HepG2 (cell line): ENCODE measurements around the gene PPP1R7.

Source experiments
- BCLAF1 ChIP-seq: fragments of 450-650 bp; IDR thresholded peaks from 2 replicates; pipeline ENCODE4 v1.6.1; 2017; ENCODE audit warnings: mild to moderate bottlenecking
- FOXJ3 ChIP-seq: sonication (generic); formaldehyde crosslinking; IDR thresholded peaks from 2 replicates; pipeline ENCODE4 v1.4.0; 2020; ENCODE audit warnings: missing genetic modification reagents, mild to moderate bottlenecking, borderline replicate concordance
- GABPA ChIP-seq, 2 experiments: IDR thresholded peaks; 2 replicates each; pipeline ENCODE4 v1.6.1; 2011 to 2016; ENCODE audit warnings: low read depth in 2 of 2, low read length in 1 of 2, missing biosample characterization in 1 of 2, missing genetic modification characterization in 1 of 2
- NFE2L1 ChIP-seq: sonication (generic); formaldehyde crosslinking; IDR thresholded peaks from 2 replicates; pipeline ENCODE4 v1.4.0; 2020; ENCODE audit warnings: missing genetic modification reagents, mild to moderate bottlenecking, borderline replicate concordance
- POLR2A ChIP-seq, 2 experiments: IDR thresholded peaks; 2 replicates each; pipeline ENCODE4 v1.6.1; 2011; ENCODE audit warnings: low read depth in 2 of 2, low read length in 2 of 2, mild to moderate bottlenecking in 1 of 2, moderate library complexity in 1 of 2; ENCODE audit not compliant: insufficient read depth in 1 of 2
- PRPF4 ChIP-seq: fragments of 200-400 bp; formaldehyde crosslinking; IDR thresholded peaks from 2 replicates; pipeline ENCODE4 v1.6.1; 2016; ENCODE audit warnings: low read length, low read depth; ENCODE audit not compliant: poor library complexity, severe bottlenecking
- ZNF782 ChIP-seq: sonication (generic); formaldehyde crosslinking; IDR thresholded peaks from 2 replicates; pipeline ENCODE4 v1.4.0; 2020; ENCODE audit warnings: missing genetic modification reagents, mild to moderate bottlenecking, borderline replicate concordance
- ZNF83 ChIP-seq: sonication (generic); formaldehyde crosslinking; IDR thresholded peaks from 2 replicates; pipeline ENCODE4 v1.4.0; 2020; ENCODE audit warnings: missing genetic modification reagents, mild to moderate bottlenecking, borderline replicate concordance
- TF ChIP-seq, protein P1 (sequence below): sonication (generic); formaldehyde crosslinking; IDR thresholded peaks from 2 replicates; pipeline ENCODE4 v1.4.0; 2020; ENCODE audit warnings: missing genetic modification reagents
- TF ChIP-seq, protein P2 (sequence below): sonication (generic); formaldehyde crosslinking; IDR thresholded peaks from 2 replicates; pipeline ENCODE4 v1.4.0; 2020; ENCODE audit warnings: missing genetic modification reagents
- TF ChIP-seq, protein P3 (sequence below): sonication (generic); formaldehyde crosslinking; IDR thresholded peaks from 2 replicates; pipeline ENCODE4 v1.5.0; 2020; ENCODE audit warnings: missing genetic modification reagents

- TF ChIP-seq, protein P1, sequence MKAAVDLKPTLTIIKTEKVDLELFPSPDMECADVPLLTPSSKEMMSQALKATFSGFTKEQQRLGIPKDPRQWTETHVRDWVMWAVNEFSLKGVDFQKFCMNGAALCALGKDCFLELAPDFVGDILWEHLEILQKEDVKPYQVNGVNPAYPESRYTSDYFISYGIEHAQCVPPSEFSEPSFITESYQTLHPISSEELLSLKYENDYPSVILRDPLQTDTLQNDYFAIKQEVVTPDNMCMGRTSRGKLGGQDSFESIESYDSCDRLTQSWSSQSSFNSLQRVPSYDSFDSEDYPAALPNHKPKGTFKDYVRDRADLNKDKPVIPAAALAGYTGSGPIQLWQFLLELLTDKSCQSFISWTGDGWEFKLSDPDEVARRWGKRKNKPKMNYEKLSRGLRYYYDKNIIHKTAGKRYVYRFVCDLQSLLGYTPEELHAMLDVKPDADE (CRISPR knock-in tag) = no peak
- TF ChIP-seq, protein P2, sequence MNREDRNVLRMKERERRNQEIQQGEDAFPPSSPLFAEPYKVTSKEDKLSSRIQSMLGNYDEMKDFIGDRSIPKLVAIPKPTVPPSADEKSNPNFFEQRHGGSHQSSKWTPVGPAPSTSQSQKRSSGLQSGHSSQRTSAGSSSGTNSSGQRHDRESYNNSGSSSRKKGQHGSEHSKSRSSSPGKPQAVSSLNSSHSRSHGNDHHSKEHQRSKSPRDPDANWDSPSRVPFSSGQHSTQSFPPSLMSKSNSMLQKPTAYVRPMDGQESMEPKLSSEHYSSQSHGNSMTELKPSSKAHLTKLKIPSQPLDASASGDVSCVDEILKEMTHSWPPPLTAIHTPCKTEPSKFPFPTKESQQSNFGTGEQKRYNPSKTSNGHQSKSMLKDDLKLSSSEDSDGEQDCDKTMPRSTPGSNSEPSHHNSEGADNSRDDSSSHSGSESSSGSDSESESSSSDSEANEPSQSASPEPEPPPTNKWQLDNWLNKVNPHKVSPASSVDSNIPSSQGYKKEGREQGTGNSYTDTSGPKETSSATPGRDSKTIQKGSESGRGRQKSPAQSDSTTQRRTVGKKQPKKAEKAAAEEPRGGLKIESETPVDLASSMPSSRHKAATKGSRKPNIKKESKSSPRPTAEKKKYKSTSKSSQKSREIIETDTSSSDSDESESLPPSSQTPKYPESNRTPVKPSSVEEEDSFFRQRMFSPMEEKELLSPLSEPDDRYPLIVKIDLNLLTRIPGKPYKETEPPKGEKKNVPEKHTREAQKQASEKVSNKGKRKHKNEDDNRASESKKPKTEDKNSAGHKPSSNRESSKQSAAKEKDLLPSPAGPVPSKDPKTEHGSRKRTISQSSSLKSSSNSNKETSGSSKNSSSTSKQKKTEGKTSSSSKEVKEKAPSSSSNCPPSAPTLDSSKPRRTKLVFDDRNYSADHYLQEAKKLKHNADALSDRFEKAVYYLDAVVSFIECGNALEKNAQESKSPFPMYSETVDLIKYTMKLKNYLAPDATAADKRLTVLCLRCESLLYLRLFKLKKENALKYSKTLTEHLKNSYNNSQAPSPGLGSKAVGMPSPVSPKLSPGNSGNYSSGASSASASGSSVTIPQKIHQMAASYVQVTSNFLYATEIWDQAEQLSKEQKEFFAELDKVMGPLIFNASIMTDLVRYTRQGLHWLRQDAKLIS (CRISPR knock-in tag) = no peak
- TF ChIP-seq, protein P3, sequence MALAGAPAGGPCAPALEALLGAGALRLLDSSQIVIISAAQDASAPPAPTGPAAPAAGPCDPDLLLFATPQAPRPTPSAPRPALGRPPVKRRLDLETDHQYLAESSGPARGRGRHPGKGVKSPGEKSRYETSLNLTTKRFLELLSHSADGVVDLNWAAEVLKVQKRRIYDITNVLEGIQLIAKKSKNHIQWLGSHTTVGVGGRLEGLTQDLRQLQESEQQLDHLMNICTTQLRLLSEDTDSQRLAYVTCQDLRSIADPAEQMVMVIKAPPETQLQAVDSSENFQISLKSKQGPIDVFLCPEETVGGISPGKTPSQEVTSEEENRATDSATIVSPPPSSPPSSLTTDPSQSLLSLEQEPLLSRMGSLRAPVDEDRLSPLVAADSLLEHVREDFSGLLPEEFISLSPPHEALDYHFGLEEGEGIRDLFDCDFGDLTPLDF (CRISPR knock-in tag) = no peak
- TF ChIP-seq POLR2A (IDR thresholded peaks at IDR 0.05; ENCODE audit: insufficient read depth in 1 of 2, low read depth in 2 of 2, low read length in 2 of 2) (peak in 1 of 2 experiments; percentile 34; a peak in 1 of 4 replicates), NFE2L1 (CRISPR knock-in tag) (no peak), FOXJ3 (CRISPR knock-in tag) (no peak), ZNF782 (CRISPR knock-in tag) (no peak), GABPA (IDR thresholded peaks at IDR 0.05; ENCODE audit: low read depth, low read length) (no peak), GABPA (CRISPR knock-in tag; IDR thresholded peaks at IDR 0.05; ENCODE audit: low read depth) (no peak), PRPF4 (no peak), ZNF83 (CRISPR knock-in tag) (no peak), BCLAF1 (no peak)
These were observed 82.7 kb downstream of the PPP1R7 start for GRCh38 chr2:241232736-241233575.
